ENCODE measurements around the gene CLTA.
"Not testable (repeated sequence)": the region's sequence is repeated elsewhere in the genome, so short reads cannot be mapped to it uniquely, and the experiment has no call there.

CLTA gene

DNA sequence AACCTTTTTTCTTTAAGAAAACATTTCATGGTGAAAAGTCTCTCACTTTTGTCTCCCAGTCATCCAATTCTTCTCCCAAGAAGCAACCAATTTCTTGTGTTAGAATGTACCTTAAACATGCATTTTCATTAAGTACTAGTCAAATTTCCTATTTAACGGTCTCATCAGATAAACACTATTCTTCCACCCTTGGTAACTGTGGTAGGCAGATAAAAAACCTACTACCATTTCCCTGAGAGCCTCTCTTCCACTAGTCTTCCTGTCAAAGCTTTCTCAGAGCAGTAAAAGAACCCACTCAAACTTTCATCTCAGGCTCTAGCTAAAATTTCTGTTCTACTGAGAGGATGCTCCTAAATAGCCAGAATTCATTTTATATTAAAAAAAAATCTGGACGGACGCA is 56.6 kb downstream of the CLTA start:
- no peak for DNase-seq

DNA sequence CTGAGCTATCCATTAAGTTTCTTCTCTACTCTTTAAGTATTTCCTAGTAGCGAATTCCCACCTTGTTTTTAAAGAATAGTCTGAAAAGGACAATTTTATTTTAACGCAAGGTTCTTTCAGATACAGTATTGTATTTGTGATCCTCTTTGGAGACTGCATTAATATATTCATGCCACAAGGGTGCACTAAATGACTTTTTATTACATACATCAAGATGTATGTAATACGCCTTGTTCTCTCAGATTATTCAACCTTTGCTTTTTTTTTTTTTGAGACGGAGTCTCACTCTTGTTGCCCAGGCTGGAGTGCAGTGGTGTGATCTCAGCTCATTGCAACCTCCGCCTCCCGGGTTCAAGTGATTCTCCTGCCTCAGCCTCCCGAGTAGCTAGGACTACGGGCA is 57.3 kb downstream of the CLTA start:
- not testable (repeated sequence) for DNase-seq

DNA sequence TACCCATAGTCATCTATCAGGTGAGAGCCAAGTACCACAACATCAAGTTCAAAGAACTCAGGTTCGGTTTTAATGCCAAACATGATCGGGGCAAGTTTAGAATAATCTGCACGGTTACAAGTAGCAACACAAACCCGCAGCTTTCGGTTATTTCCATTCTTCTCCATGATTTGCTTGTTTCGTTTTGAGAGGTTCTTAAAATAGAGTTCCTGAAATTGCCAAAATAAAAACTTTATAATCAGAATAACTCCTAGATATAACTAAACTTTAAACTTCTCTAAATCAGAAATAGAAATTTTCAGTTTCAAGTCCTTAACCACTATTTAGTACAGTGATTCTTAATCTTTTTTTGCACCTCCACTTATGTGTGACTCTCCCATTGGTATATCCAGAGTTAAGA is 58.5 kb downstream of the CLTA start:
- DNase-seq: no peak

DNA sequence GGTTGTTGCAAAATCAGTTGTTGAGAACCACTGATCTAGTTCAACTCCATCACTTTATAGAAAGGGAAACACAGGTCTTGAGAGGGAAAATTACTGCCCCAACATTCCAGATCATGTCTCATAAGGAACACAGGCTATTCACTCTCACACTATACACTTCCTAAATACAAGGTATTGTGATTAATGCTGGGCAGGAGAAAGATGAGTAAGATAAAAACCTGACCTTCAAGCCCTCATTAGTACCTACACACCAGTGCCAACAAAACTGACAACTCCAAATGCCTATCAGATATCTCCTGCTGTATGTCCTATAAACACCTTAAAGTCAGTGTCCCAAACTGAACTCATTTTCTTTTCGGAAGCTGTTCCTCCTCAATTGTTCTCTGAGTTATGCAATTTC is 59.4 kb downstream of the CLTA start:
- DNase-seq: no peak

DNA sequence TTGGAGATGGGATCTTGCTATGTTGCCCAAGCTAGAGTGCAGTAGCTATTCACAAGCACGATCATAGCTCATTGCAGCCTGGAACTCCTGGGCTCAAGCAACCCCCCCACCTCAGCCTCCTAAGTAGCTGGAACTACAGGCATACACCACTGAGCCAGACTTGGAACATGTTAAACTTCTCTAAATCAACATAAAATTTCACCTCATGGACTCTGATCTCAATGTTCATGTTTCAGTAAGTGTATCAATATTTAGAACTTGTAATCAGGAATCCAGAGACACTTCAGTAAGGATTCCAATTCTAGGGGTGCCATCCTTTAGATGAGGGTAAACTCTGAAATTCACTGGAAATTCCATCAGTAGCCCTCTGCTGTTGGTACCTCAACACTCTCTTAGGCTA is 60.7 kb downstream of the CLTA start:
- DNase-seq: no peak

DNA sequence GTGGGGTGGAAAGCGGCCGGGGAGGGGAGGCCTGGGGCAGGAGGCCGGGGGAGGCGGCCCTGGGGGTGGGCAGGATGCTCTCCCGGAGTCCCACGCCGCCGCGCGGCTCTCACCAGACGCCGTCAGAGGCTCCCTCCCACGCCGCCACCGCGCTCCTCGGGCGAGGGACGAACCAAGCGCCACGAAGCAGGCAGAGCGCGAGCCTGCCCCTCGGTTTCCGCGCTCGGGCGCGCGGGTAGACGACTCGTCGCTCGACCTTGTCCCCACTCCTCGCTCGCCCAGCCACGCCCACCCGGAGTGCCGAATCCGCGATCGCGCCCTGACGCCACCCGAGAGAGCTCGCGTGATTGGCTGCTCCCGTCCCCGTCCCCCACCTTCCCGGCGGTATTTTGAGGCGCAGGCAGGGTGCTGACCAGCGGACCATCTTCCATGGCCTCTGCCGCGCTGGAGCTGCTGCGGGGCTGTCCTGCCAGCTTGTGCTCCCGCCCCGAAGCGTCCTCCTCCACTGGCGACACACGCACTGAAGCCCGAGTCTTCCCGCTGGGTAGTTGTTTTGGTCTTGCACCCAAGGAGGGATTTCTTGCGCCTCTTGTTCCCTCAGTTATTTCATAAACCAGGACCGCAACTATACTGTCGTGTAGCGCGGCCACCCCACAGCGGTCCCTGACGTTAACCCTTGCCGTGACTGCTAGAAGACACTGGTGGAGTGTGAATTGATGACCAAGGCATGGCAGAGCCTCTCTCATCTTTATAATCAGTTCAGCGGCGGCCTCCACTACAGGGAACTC is 67.7 kb downstream of the CLTA start, which contains the start of gene GNE:
GNE (minus strand) TSS at position 241 of the 788 bp plus-strand sequence. CDS start 9,093 bp downstream, outside the sequence.
- DNase-seq: peak; percentile 72 to 98 (median 95)

DNA sequence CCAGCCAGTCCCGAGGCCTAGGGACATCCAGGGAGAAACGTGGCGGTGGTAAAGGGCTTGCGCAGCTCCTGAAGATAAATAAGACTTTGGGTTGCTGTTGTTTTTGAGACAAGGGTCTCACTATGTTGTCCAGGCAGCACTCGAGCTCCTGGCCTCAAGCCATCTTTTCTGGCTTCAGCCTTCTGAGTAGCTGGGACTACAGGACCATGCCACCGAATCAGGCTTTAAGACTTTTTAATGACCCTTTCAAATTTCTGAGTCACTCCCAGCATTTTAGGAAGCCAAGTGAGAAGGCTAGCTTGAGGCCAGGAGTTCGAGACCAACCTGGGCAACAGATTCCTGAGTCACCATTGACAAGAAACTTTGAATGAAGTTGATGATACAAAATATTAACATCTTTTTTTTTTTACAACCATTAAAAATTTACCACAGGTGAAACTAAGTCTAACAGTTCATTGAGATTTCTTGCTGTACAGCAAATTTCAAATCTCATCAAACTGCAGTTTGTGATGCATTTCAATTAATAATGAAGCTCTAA is 68.3 kb downstream of the CLTA start:
- peak in 2 of 14 donors; percentile 38 to 42 for DNase-seq
